GM12878 (cell line): ENCODE measurements around the gene ACADVL.

ENCODE experiments used
- CTCF ChIP-seq, 3 experiments: IDR thresholded peaks in 2 of 3; conservative IDR thresholded peaks in 1 of 3; 2 replicates each; pipeline ENCODE4 v1.5.1; 2011; ENCODE audit warnings: low read depth in 3 of 3, low read length in 3 of 3, mild to moderate bottlenecking in 3 of 3, control low read depth in 2 of 3, moderate library complexity in 2 of 3, inconsistent platforms in 1 of 3, mixed read lengths in 1 of 3; ENCODE audit not compliant: control insufficient read depth in 2 of 3, insufficient read depth in 1 of 3; ENCODE audit errors: extremely low read depth in 1 of 3
- EP300 ChIP-seq, 2 experiments: fragments of 150-350 bp in 1 of 2; IDR thresholded peaks; 2 replicates each; pipeline ENCODE4 v1.6.1; 2011 to 2012; ENCODE audit warnings: low read depth in 2 of 2, low read length in 2 of 2, borderline replicate concordance in 1 of 2, improper control_type of control experiment in 1 of 2, inconsistent platforms in 1 of 2; ENCODE audit not compliant: control insufficient read depth in 1 of 2
- ZNF592 ChIP-seq: fragments of 450-650 bp; IDR thresholded peaks from 2 replicates; pipeline ENCODE4 v1.6.1; 2017; ENCODE audit warnings: mild to moderate bottlenecking, moderate library complexity

- TF ChIP-seq ZNF592, result no peak
- no peak for TF ChIP-seq EP300 (IDR thresholded peaks at IDR 0.05; ENCODE audit: borderline replicate concordance in 1 of 2, control insufficient read depth in 1 of 2, low read depth in 2 of 2, low read length in 2 of 2)
- no peak for TF ChIP-seq CTCF (IDR thresholded peaks at IDR 0.05 in 2 of 3, conservative IDR thresholded peaks at IDR 0.05 in 1 of 3; ENCODE audit: control insufficient read depth in 2 of 3, extremely low read depth in 1 of 3, insufficient read depth in 1 of 3, low read depth in 3 of 3, low read length in 3 of 3)
These were observed 14.6 kb downstream of the ACADVL start, which contains the start of gene DVL2 for GRCh38 chr17:7234083-7234951.
